GM21737 (cell line): Measurements from ENCODE around the gene INTS6.

Experiments used
- ATAC-seq: cut with Tn5 transposase; IDR thresholded peaks from one replicate; pipeline ENCODE4 v1.9.1; 2021; ENCODE audit warnings: mild to moderate bottlenecking, moderate library complexity; ENCODE audit not compliant: unreplicated experiment

The INTS6 gene

DNA sequence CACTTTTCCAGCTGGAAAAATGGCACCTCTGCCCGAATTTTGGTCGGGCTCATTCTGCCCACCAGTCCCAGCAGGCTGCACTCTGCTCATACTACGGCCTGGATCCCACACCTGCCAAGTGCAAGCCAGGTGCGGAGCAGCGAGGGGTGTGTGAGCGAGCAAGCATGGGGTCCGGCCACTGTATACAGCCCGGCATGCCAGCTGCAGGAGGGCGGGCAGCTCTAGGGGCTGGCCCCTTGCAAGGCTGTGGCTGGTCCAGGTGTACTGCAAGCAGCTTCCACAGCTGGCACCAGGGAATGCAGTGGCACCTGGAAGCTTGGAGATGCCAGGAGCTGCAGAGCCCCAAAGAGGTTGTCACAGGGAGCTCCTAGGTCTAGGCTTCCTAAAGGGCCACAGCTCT, 2.7 kb upstream of the INTS6 start:
- ATAC-seq: no peak

DNA sequence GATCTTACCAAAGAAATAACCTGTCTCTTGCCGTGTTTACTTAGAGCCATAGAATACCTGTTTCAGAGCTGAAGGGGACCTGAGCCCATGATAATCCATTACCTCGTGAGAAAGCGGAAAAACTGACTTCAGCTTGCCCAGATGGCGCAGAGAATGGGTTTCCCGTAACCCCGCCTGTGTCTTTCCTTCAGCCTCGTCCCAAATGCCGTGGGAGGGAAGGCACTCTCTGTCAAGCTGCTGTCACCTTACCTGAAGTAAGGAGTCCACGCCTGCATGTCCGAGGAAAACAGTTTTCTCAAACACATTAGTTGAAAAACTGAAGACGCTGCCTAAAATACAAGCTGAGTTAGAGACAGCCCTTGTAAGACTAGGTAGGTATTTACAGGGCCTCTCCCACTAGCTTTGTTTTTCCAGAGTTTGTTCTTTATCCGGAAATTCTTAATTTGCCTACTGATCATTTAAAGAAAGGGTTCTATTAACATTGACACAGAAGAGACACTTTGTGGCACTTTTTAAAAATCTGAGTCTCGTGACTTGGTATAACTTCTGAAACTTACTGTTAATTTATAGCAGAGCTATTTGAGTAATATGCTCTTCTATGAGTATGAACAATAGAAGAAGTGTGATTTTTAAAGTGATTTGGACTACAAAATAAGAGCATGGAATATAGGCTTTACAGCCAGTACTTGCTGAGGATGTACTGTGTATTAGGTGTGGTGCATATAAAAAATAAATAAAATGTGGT, 1.3 kb upstream of the INTS6 start:
- ATAC-seq: no peak

- peak; percentile 39 for ATAC-seq
Measured at GRCh38 chr13:51453207-51453958, 547 bp upstream of the INTS6 start.

GRCh38 chr13:51451467-51452360, 1.1 kb downstream of the INTS6 start:
- ATAC-seq: peak; percentile 24

GRCh38 chr13:51451134-51451466, 1.7 kb downstream of the INTS6 start:
- ATAC-seq: no peak

- ATAC-seq: no peak
Measured at GRCh38 chr13:51449018-51449417, 3.8 kb downstream of the INTS6 start.

DNA sequence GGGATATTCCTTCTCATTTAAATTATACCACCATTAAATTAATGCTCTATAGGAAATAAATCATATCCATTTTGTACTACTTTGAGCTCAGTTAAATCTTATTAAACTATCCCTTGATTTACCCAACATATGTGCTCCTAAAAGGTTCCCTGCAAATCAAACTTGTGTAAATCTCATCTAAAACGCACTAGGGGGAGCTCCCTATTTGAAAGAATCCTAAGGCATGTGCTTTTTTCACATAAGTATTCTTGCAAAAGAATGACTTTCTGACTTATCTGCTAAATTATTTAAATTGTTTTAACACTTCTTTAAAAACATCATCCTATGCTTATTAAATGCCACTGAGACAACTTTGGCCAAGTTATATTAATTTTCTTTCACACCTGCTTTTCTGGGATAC, 7.9 kb downstream of the INTS6 start:
- ATAC-seq: no peak

- ATAC-seq: no peak
Measured at GRCh38 chr13:51440381-51440780, 12.5 kb downstream of the INTS6 start.

DNA sequence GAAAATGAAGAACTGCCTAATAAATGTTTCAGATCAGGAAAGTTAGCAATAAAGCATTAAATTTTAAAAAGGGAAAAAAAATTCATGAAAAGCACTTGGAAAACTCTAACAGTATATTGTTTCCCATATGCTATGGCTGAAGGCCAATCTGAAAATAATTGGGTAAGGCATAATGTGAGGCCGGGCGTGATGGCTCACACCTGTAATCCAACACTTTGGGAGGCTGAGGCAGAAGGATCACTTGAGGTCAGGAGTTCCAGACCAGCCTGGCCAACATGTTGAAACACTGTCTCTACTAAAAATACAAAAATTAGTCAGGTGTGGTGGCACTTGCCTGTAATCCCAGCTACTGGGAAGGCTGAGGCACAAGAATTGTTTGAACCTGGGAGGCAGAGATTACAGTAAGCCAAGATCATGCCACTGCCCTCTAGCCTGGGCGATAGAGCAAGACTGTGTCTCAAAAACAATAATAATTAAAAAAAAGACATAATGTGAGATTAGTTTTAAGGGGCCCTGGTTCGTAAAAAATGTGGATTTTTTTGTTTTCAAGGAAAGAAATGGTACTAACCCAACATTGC, 15.2 kb downstream of the INTS6 start:
- no peak for ATAC-seq

DNA sequence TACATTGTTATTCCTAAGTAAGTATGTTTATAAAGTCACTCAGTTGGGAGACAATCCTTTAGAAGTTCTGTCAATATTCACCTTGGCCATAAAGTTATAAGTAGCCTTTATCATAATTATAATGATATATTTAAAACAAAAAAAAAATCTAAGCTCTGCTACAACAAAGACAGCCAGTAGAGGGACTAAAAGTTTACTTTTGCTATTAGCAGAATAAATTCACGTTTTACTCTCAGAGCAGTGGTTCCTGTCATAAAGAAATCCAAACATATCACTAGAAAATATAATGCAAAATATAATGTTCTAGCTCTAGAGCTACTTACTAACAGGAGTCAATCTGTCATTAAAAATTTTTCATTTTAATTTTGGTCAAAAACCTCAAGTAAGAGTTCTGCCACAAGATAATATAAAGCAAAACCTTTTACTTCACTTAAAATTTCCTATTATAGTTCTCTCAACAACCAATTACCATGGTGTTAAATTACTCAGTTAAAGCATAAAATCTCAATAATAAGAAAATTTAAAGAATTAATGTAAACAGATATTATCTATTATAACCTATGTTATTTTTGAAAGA, 17.7 kb downstream of the INTS6 start:
- ATAC-seq: no peak

GRCh38 chr13:51432576-51432975, 20.3 kb downstream of the INTS6 start:
- no peak for ATAC-seq

- no peak for ATAC-seq
Measured at GRCh38 chr13:51426982-51427381, 25.9 kb downstream of the INTS6 start.

GRCh38 chr13:51425410-51426042, 27.3 kb downstream of the INTS6 start:
- ATAC-seq: no peak

DNA sequence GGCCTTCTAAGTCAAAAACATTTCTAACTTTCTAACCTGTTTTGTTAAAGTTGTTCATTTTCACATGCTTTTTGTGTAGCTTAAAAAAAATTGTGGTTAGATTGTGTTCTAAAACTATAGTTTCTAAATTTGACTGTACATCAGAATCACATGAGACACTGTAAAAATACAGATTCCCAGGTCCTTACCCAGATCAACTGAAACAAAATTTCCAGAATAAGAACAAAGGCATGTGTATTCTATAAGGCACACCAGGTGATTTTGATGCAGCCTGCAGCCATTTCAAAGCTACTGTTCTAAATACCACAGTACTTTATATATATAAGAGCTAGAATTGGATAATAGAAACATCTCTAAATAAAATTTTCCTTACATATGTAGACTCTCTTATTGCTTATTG, 29.1 kb downstream of the INTS6 start:
- no peak for ATAC-seq

GRCh38 chr13:51422484-51422883, 30.4 kb downstream of the INTS6 start:
- no peak for ATAC-seq

DNA sequence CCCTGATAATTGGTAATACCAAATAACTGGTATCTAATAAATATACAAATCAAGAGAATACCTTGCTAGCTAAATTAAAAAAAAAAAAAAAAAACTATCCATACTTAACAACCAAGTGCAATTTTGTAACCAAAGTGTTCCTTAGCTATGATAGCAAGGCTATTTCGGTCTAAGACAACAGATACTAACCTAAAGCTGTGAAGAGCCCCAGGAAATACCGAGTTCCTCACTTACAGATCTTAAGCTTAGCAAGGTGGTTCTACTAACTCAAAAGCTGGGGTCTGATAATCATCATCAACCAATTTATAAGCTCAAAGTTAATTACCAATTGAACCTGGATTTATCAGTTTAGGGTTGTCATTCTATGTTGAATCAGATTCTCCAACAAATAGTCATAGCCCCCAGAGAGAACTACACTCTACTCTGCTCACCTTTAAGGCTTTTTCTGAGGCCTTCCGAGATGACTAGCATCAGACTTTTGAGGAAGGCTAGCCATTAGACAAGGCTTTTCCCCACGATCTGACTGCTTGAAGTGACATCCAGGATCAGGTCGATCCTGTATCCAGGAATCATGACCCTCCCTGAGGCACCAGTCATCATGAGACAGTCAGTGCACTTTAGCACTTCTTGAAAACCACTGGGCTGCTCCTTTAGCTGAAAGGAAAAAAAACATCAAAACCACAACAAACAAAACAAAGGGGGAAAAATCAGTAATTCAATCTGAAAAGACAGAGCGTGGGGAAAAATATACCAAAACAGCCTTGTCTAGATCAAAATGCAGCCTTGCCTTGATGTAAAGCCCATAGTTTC, 31.9 kb downstream of the INTS6 start:
- no peak for ATAC-seq

GRCh38 chr13:51419001-51419636, 33.7 kb downstream of the INTS6 start:
- no peak for ATAC-seq

DNA sequence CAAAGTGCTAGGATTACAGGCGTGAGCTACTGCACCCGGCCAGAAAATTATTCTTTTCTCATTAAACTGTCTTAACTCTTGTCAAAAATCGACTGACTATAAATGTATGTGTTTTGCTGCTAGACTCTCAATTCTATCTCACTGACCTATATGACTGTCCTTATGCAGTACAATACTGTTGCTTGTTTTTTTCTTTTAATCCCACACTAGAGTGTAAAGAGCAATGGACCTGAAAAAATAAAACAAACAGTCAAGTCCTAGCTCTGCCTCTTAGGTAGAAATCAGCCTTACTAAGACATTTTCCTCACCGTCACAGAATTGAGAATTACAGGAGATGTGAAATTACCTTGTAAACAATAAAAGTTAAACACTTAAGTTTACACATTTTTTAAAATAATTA, 35.1 kb downstream of the INTS6 start:
- no peak for ATAC-seq

DNA sequence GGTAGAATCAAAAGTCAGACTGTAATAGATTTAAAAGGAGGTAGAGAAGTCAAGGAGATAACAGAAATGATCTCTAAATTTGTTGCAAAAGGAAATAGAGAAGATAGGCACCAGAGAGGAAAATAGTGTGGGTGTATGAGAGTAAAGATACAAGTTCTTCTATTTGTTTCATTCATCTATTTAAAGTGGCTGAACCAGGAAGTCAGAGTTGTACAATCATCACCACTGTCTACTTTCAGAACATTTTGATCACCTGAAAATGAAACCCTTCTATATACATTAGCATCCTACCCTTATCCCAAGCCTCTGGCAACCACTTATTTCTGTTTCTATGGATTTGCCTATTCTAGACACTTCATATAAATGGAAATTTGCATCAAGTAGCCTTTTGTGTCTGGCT, 36.7 kb downstream of the INTS6 start:
- ATAC-seq: no peak
